ENCODE data around the gene SYT1. TPM values are rescaled to one million over a fixed set of nuclear protein-coding genes. Genes with fewer than 3 reads are reported as not detected.
A peak's percentile ranks its signal among the peaks of the same experiment; 100 is the strongest.

Gene SYT1
- total RNA-seq, 1 donor from 2014 or later, result 19.5 TPM

- Mint-ChIP-seq H3K27me3 (ENCODE audit: low read depth) (no peaks in the 10 kb centered on the region), H3K9me3 (peaks cover 3% of the 10 kb centered on the region), H3K27ac (ENCODE audit: unreplicated experiment) (no peak overlapping the region), H3K4me1 (no peaks in the 10 kb centered on the region), H3K36me3 (ENCODE audit: low read depth) (peaks cover 3% of the 10 kb centered on the region), H3K4me3 (no peak overlapping the region)
- DNase-seq (ENCODE audit: low read depth, low spot score), result no peak
- TF ChIP-seq CTCF (conservative IDR thresholded peaks at IDR 0.05), result no peak
Observed at GRCh38 chr12:79119796-79120195, 255.2 kb downstream of the SYT1 start.

- H3K4me3 Mint-ChIP-seq, result no peak overlapping the region
- peaks cover 3% of the 10 kb centered on the region for H3K9me3 Mint-ChIP-seq
- no peak for DNase-seq (ENCODE audit: low read depth, low spot score)
- peak; percentile 48 for TF ChIP-seq CTCF (conservative IDR thresholded peaks at IDR 0.05)
- peaks cover 5% of the 10 kb centered on the region for H3K4me1 Mint-ChIP-seq
- no peaks in the 10 kb centered on the region for H3K27me3 Mint-ChIP-seq (ENCODE audit: low read depth)
- H3K36me3 Mint-ChIP-seq (ENCODE audit: low read depth), result peaks cover 6% of the 10 kb centered on the region
- H3K27ac Mint-ChIP-seq (ENCODE audit: unreplicated experiment), result no peak overlapping the region
Observed at GRCh38 chr12:79121486-79121885, 256.9 kb downstream of the SYT1 start.

- Mint-ChIP-seq H3K9me3 (peaks cover 9% of the 10 kb centered on the region), H3K36me3 (ENCODE audit: low read depth) (peaks cover 6% of the 10 kb centered on the region), H3K4me3 (no peak overlapping the region), H3K27me3 (ENCODE audit: low read depth) (no peaks in the 10 kb centered on the region), H3K27ac (ENCODE audit: unreplicated experiment) (no peak overlapping the region), H3K4me1 (peaks cover 17% of the 10 kb centered on the region)
- TF ChIP-seq CTCF (conservative IDR thresholded peaks at IDR 0.05), result no peak
- no peak for DNase-seq (ENCODE audit: low read depth, low spot score)
Observed at GRCh38 chr12:79124385-79124784, 259.8 kb downstream of the SYT1 start.

- no peak for DNase-seq (ENCODE audit: low read depth, low spot score)
- TF ChIP-seq CTCF (conservative IDR thresholded peaks at IDR 0.05), result no peak
- no peak overlapping the region for H3K4me3 Mint-ChIP-seq
- H3K27me3 Mint-ChIP-seq (ENCODE audit: low read depth), result no peaks in the 10 kb centered on the region
- peaks cover 17% of the 10 kb centered on the region for H3K4me1 Mint-ChIP-seq
- no peak overlapping the region for H3K27ac Mint-ChIP-seq (ENCODE audit: unreplicated experiment)
- H3K36me3 Mint-ChIP-seq (ENCODE audit: low read depth), result peaks cover 6% of the 10 kb centered on the region
- H3K9me3 Mint-ChIP-seq, result peaks cover 9% of the 10 kb centered on the region
Observed at GRCh38 chr12:79125358-79125757, 260.8 kb downstream of the SYT1 start.

- no peak for TF ChIP-seq CTCF (conservative IDR thresholded peaks at IDR 0.05)
- Mint-ChIP-seq H3K27me3 (ENCODE audit: low read depth) (no peaks in the 10 kb centered on the region), H3K4me3 (no peak overlapping the region), H3K9me3 (peaks cover 9% of the 10 kb centered on the region), H3K4me1 (peaks cover 17% of the 10 kb centered on the region), H3K27ac (ENCODE audit: unreplicated experiment) (no peak overlapping the region), H3K36me3 (ENCODE audit: low read depth) (peaks cover 6% of the 10 kb centered on the region)
- no peak for DNase-seq (ENCODE audit: low read depth, low spot score)
Observed at GRCh38 chr12:79127271-79127751, 262.7 kb downstream of the SYT1 start.

GRCh38 chr12:79128956-79129355 is 264.4 kb downstream of the SYT1 start:
- TF ChIP-seq CTCF (conservative IDR thresholded peaks at IDR 0.05), result no peak
- H3K4me1 Mint-ChIP-seq, result peaks cover 17% of the 10 kb centered on the region
- H3K9me3 Mint-ChIP-seq, result peaks cover 9% of the 10 kb centered on the region
- no peaks in the 10 kb centered on the region for H3K27me3 Mint-ChIP-seq (ENCODE audit: low read depth)
- no peak for DNase-seq (ENCODE audit: low read depth, low spot score)
- peaks cover 6% of the 10 kb centered on the region for H3K36me3 Mint-ChIP-seq (ENCODE audit: low read depth)
- H3K27ac Mint-ChIP-seq (ENCODE audit: unreplicated experiment), result no peak overlapping the region
- H3K4me3 Mint-ChIP-seq, result no peak overlapping the region

Data from neural crest cell (in vitro differentiated cells).